Keratinocyte (primary cell): ENCODE results near the gene APPL1.

ENCODE experiments used
- CTCF ChIP-seq, 3 experiments: IDR thresholded peaks in 1 of 3; conservative IDR thresholded peaks in 1 of 3; optimal IDR thresholded peaks in 1 of 3; 2 replicates in 2 of 3; 3 replicates in 1 of 3; pipeline versions ENCODE3 to v1.5.1; 2011; ENCODE audit warnings: low read length in 3 of 3, mild to moderate bottlenecking in 3 of 3, moderate library complexity in 2 of 3, control low read depth in 1 of 3, inconsistent platforms in 1 of 3; ENCODE audit not compliant: insufficient read depth in 2 of 3; ENCODE audit errors: extremely low read depth in 1 of 3
- EZH2 ChIP-seq: IDR thresholded peaks from one replicate; pipeline ENCODE4 v1.6.1; 2012; ENCODE audit warnings: inconsistent platforms, mild to moderate bottlenecking, low read length, moderate library complexity

- no peak for TF ChIP-seq CTCF (optimal IDR thresholded peaks at IDR 0.05 in 1 of 3, IDR thresholded peaks at IDR 0.05 in 1 of 3, conservative IDR thresholded peaks at IDR 0.05 in 1 of 3; ENCODE audit: extremely low read depth in 1 of 3, insufficient read depth in 2 of 3, low read length in 3 of 3)
- TF ChIP-seq EZH2: no peak
Observed at GRCh38 chr3:57287205-57287604, 59.7 kb downstream of the APPL1 start.
